ENCODE data around the gene FGF23.

The FGF23 gene

DNA sequence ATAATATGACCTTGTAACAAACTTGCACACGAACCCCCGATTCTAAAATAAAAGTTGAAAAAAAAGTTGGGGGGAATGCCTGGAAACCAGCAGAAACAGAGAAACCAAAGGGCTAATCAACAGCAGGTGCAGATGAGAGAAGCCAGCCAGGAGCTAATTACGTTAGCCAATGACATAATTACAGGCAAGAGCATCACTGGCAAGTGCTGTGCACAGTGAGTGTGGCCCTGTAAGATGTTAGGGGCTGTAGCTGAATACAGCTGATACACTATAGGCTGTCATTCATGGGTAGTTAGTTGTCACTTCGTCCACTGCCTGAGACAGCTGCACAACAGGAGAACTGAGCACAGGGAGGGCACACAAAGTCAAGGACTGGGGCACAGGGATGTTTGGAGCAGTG, 7.3 kb upstream of the FGF23 start:
- no peak overlapping the region for H3K4me3 ChIP-seq (ENCODE audit: low read depth, low read length)

DNA sequence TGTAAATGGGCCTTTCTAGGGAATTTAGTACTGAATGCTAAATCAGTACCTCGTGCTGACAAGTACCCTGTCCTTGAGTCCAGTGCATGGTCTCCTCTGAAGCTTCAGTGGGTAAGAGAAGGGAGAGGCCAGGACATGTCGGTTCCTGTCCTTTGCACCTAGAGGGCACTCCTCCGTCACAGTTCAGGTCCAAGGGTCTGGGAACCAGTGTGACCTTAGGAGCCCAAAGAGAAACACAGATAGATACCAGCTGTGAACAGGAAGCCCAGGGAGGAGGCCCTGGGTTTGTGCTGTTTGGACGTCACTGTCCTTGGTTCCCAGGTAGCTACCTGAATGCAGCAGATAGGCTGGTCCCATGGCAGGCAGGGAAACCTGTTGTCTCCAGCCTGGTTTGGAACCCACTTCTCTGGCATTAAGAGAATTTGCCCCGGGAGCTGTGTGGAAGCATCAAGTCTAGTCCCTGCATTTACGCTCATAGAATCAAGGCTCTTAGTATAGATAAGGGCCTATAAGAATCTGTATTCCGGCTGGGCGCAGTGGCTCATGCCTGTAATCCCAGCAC, 3.9 kb upstream of the FGF23 start:
- no peak overlapping the region for H3K4me3 ChIP-seq (ENCODE audit: low read depth, low read length)

DNA sequence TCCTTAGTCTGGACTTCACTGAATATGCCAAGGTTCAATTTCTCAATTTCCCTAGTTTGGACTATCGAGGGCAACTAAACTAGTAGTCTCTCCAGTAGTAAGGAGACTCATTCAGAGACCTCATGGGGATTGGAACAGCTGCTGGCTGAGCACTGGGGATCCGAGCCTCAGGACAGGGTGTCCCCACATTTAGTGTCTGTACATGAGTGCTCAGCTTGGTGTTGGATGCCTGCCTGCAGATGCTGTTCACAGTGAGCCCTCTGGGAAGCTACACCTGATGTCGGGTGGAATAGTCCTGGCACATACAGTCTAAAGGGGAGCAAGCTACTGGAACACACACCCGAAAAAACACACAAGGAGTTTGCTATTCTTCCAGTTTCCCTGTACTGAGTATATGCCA, 820 bp upstream of the FGF23 start:
- no peak overlapping the region for H3K4me3 ChIP-seq (ENCODE audit: low read depth, low read length)

DNA sequence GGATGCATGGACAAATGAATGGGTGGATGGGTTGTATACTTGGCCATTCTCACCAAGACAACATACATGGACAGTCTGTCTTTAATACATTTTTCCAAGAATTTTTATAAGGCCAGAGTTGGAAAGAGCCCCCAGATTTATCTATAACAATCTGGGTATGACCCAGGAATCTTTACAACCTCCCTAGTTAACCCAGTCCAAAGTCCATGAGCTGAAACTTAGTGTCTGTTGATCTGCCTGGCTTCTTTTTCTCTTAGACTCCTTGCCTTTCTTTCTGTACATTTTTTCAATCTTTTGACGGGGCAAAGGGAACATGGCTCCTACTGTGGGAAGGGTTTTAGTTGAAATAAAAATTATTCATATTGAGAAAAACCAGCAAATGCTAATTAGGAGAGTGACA, 740 bp downstream of the FGF23 start:
- H3K4me3 ChIP-seq (ENCODE audit: low read depth, low read length) = no peak overlapping the region

- no peak overlapping the region for H3K4me3 ChIP-seq (ENCODE audit: low read depth, low read length)
Measured at GRCh38 chr12:4375449-4375848, 4.1 kb downstream of the FGF23 start.

GRCh38 chr12:4372653-4373052, 6.9 kb downstream of the FGF23 start:
- no peak overlapping the region for H3K4me3 ChIP-seq (ENCODE audit: low read depth, low read length)

- H3K4me3 ChIP-seq (ENCODE audit: low read depth, low read length) = no peak overlapping the region
Measured at GRCh38 chr12:4370265-4370664, 9.2 kb downstream of the FGF23 start.

GRCh38 chr12:4369548-4369947, 10.0 kb downstream of the FGF23 start:
- no peak overlapping the region for H3K4me3 ChIP-seq (ENCODE audit: low read depth, low read length)

DNA sequence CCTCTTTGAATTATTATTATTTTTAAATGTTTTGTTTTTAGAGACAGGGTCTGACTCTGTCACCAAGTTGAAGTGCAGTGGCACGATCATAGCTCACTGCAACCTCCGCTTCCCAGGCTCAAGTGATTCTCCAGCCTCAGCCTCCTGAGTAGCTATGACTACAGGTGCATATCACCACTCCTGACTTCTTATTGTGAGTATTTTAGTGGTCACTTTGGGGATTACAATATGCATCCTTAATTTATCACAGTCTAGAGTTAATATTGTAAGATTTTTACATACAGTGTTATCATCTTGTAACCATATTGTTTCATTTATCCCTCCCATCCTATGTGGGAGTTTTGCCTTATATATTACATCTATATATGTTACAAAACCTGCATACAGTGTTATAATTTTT, 13.4 kb downstream of the FGF23 start:
- H3K4me3 ChIP-seq (ENCODE audit: low read depth, low read length) = no peak overlapping the region

- no peak overlapping the region for H3K4me3 ChIP-seq (ENCODE audit: low read depth, low read length)
Measured at GRCh38 chr12:4356041-4356327, 23.5 kb downstream of the FGF23 start.

GRCh38 chr12:4355156-4356040, 24.1 kb downstream of the FGF23 start:
- no peak overlapping the region for H3K4me3 ChIP-seq (ENCODE audit: low read depth, low read length)

DNA sequence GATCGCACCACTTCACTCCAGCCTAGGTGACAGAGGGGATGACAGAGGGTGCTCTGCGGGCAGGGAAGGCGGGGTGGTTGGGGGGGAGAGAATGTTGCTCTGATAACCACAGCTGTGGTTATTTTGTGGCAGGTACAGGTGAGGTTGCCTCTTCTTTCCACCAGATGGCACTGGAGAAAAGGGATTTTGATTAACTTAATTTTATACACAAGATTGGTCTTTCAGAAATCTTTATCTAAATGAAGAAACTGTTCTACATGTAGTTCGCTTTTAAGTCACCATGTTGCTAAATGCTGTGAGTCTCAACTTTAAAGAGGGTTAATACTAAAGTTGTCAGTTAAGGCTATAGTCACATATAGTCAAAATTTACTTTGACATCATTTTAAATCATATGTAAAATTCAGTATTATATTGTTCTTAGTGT, 25.7 kb downstream of the FGF23 start:
- H3K4me3 ChIP-seq (ENCODE audit: low read depth, low read length) = no peak overlapping the region

- H3K4me3 ChIP-seq (ENCODE audit: low read depth, low read length) = no peak overlapping the region
Measured at GRCh38 chr12:4346931-4347330, 32.6 kb downstream of the FGF23 start.

- no peak overlapping the region for H3K4me3 ChIP-seq (ENCODE audit: low read depth, low read length)
Measured at GRCh38 chr12:4331842-4332241, 47.7 kb downstream of the FGF23 start.

- no peak overlapping the region for H3K4me3 ChIP-seq (ENCODE audit: low read depth, low read length)
Measured at GRCh38 chr12:4331221-4331620, 48.3 kb downstream of the FGF23 start.

DNA sequence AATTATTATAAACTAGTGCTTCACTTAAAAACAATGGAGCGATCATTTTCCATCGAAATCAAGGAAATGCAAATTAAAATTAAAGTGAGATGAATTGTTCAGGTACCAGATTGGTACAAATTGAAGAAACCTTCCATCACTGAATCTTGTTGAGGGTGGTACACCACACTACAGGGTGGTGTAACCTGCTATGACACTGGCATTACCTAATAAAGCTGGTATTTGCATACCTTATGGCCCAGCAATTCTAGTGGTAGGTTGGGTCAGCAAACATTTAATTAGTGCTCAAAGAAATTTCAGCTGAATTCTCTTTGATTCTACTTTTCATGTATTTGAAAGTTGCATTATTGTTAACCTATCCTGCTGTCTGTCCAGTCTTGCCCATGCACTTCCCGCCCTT, 49.3 kb downstream of the FGF23 start:
- no peak overlapping the region for H3K4me3 ChIP-seq (ENCODE audit: low read depth, low read length)

GRCh38 chr12:4327293-4327692, 52.2 kb downstream of the FGF23 start:
- H3K4me3 ChIP-seq (ENCODE audit: low read depth, low read length) = no peak overlapping the region

DNA sequence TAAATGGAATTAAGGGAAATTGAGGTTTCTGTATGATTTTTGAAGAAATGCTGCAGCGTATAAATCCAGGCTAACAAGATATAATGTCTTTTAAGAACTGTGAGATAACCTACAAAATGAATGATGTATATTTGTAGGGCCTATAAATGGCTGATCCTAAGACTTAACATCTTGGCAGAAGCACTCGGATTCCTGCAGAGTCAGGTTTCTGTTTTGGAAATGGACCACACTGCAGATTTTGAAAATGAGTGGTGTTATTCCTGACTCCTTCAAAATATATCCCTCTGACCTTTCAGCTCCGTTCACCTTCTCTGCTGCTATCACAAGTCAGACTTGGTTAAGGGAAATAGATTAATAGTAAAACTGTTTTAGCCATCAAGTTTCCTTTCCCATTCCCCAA, 53.5 kb downstream of the FGF23 start:
- no peak overlapping the region for H3K4me3 ChIP-seq (ENCODE audit: low read depth, low read length)

DNA sequence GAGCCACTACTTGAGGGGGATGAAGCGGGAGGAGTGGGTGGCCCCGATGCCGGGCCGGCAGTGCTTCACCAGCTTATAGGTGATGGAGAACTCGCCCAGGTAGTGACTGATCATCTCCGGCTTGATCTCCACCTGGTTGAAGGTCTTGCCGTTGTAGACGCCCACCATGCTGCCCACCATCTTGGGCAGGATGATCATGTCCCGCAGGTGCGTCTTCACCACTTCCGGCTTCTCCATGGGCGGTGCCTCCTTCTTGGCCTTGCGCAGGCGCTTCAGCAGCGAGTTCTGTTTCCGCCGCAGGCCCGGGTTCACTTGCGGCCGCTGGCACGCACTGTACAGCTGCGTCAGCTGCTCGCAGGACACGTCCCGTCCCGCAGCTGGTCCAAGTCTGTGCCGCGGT, 55.1 kb downstream of the FGF23 start:
- no peak overlapping the region for H3K4me3 ChIP-seq (ENCODE audit: low read depth, low read length)

- H3K4me3 ChIP-seq (ENCODE audit: low read depth, low read length) = no peak overlapping the region
Measured at GRCh38 chr12:4323396-4323795, 56.1 kb downstream of the FGF23 start.

DNA sequence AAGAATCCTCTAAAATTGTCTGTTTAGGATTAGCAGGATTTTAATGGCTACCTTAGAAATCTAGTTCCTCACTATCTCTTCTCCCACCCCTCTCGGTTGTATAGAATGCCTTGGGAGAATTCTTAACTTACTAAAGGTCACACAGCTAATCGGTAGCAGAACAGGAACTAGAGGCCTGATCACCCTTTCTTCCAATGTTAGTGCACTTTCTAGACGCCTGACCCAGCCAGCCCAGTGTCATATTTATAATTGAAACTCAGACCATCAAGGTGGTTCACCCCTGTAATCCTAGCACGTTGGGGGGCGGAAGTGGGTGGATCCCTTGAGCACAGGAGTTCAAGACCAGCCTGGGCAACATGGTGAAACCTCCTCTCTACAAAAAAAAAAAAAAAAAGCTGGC, 56.8 kb downstream of the FGF23 start:
- H3K4me3 ChIP-seq (ENCODE audit: low read depth, low read length) = no peak overlapping the region

GRCh38 chr12:4320853-4321701, 58.4 kb downstream of the FGF23 start, which contains the start of gene TIGAR:
Gene TIGAR (plus strand): TSS chr12:4321213. CDS start chr12:4321272, 59 bp downstream.
- peak within 1 kb of the TSS; percentile 96 for H3K4me3 ChIP-seq (ENCODE audit: low read depth, low read length)
